CD14-positive monocyte (primary cell): Measurements from ENCODE around the gene TMEM171. TPM values are rescaled to one million over a fixed set of nuclear protein-coding genes. Genes with fewer than 3 reads are reported as not detected.

Source experiments
- DNase-seq, 3 donors: peaks; one replicate each; pipeline ENCODE4 v3.0.0-alpha.2; 2011 to 2022
- H2AFZ ChIP-seq: 2 replicates; pipeline ENCODE4 v1.6.0; 2012; ENCODE audit warnings: mild to moderate bottlenecking, low read depth, low read length, inconsistent platforms; ENCODE audit not compliant: insufficient read depth, poor library complexity, severe bottlenecking
- H3K27ac ChIP-seq, 2 donors: 1 replicate in 1 of 2; 2 replicates in 1 of 2; pipeline ENCODE4 v1.5.1; 2012 to 2013; ENCODE audit warnings: low read length in 2 of 2, control low read depth in 1 of 2, inconsistent platforms in 1 of 2, low read depth in 1 of 2, mild to moderate bottlenecking in 1 of 2
- H3K27me3 ChIP-seq, 2 donors: one replicate each; pipeline versions ENCODE4 v1.6.0 to v1.6.1; 2011 to 2013; ENCODE audit warnings: low read length in 2 of 2; ENCODE audit not compliant: control insufficient read depth in 2 of 2, insufficient read depth in 2 of 2
- H3K36me3 ChIP-seq, 2 donors: replicated peaks in 1 of 2; 1 replicate in 1 of 2; 2 replicates in 1 of 2; pipeline versions ENCODE4 v1.5.1 to v1.6.1; 2012 to 2013; ENCODE audit warnings: low read length in 2 of 2, control low read depth in 1 of 2, inconsistent platforms in 1 of 2, mild to moderate bottlenecking in 1 of 2; ENCODE audit not compliant: insufficient read depth in 2 of 2, control insufficient read depth in 1 of 2
- H3K4me1 ChIP-seq, 2 donors: 1 replicate in 1 of 2; 2 replicates in 1 of 2; pipeline versions ENCODE4 v1.5.1 to v1.6.1; 2012 to 2013; ENCODE audit warnings: low read length in 2 of 2, control low read depth in 1 of 2, inconsistent platforms in 1 of 2, mild to moderate bottlenecking in 1 of 2, moderate library complexity in 1 of 2; ENCODE audit not compliant: insufficient read depth in 2 of 2, control insufficient read depth in 1 of 2
- H3K4me2 ChIP-seq: replicated peaks from 2 replicates; pipeline ENCODE3; 2012; ENCODE audit warnings: low read length, moderate library complexity, mild to moderate bottlenecking; ENCODE audit not compliant: poor library complexity, severe bottlenecking; ENCODE audit errors: extremely low read depth
- H3K4me3 ChIP-seq, 3 experiments: fragments of 200-600 bp in 1 of 3; sonication (generic) in 1 of 3; replicated peaks in 1 of 3; 1 replicate in 2 of 3; 2 replicates in 1 of 3; pipeline ENCODE4 v1.5.1; 2011 to 2013; ENCODE audit warnings: low read length in 3 of 3, mild to moderate bottlenecking in 3 of 3, control low read depth in 2 of 3, low read depth in 2 of 3, inconsistent platforms in 1 of 3, moderate library complexity in 1 of 3
- H3K79me2 ChIP-seq: 2 replicates; pipeline ENCODE4 v1.6.0; 2012; ENCODE audit warnings: mild to moderate bottlenecking, control low read depth, inconsistent platforms, low read length, moderate library complexity; ENCODE audit not compliant: insufficient read depth
- H3K9ac ChIP-seq: 2 replicates; pipeline ENCODE4 v1.6.0; 2017; ENCODE audit warnings: low read length, mild to moderate bottlenecking; ENCODE audit not compliant: insufficient read depth, poor library complexity, severe bottlenecking
- H3K9me3 ChIP-seq, 2 donors: replicated peaks in 1 of 2; 1 replicate in 1 of 2; 2 replicates in 1 of 2; pipeline versions ENCODE4 v1.5.1 to v1.6.1; 2012 to 2013; ENCODE audit warnings: low read length in 2 of 2, control low read depth in 1 of 2; ENCODE audit not compliant: control insufficient read depth in 1 of 2, insufficient read depth in 1 of 2
- H4K20me1 ChIP-seq: 2 replicates; pipeline ENCODE4 v1.6.0; 2012; ENCODE audit warnings: mild to moderate bottlenecking, low read length, control low read depth, moderate library complexity; ENCODE audit not compliant: insufficient read depth
- H3K27ac Mint-ChIP-seq, 7 donors: one replicate each; pipeline ENCODE4 v1.8.0; 2020; ENCODE audit warnings: mild to moderate bottlenecking in 7 of 7, mixed read lengths in 7 of 7, moderate library complexity in 6 of 7, inconsistent platforms in 2 of 7
- H3K27me3 Mint-ChIP-seq, 3 donors: one replicate each; pipeline ENCODE4 v1.8.0; 2021 to 2022; ENCODE audit warnings: low read depth in 3 of 3, mild to moderate bottlenecking in 3 of 3, mixed read lengths in 3 of 3, moderate library complexity in 3 of 3, inconsistent platforms in 1 of 3
- H3K36me3 Mint-ChIP-seq, 2 donors: one replicate each; pipeline ENCODE4 v1.8.0; 2020; ENCODE audit warnings: mixed read lengths in 2 of 2, inconsistent platforms in 1 of 2, mild to moderate bottlenecking in 1 of 2
- H3K4me1 Mint-ChIP-seq: one replicate; pipeline ENCODE4 v1.8.0; 2020; ENCODE audit warnings: mild to moderate bottlenecking, mixed read lengths
- H3K4me3 Mint-ChIP-seq, 2 donors: one replicate each; pipeline ENCODE4 v1.8.0; 2020; ENCODE audit warnings: mild to moderate bottlenecking in 2 of 2, mixed read lengths in 2 of 2, moderate library complexity in 1 of 2
- H3K9me3 Mint-ChIP-seq, 7 donors: one replicate each; pipeline ENCODE4 v1.8.0; 2020 to 2022; ENCODE audit warnings: mixed read lengths in 7 of 7, mild to moderate bottlenecking in 6 of 7, moderate library complexity in 6 of 7, inconsistent platforms in 2 of 7
- CTCF ChIP-seq: fragments of 200-600 bp; IDR thresholded peaks from one replicate; pipeline ENCODE4 v1.8.0; 2022; ENCODE audit warnings: antibody characterized with exemption, mild to moderate bottlenecking
- intact Hi-C, 2 donors: fragments of 100-400 bp; cut with micrococcal nuclease; formaldehyde crosslinking; loops; one replicate each; pipeline versions ENCODE4 v1.15.0 to v1.15.1; 2023
- polyA plus RNA-seq, 3 donors: library from polyadenylated mRNA; depleted of rRNA in 1 of 3; unstranded in 2 of 3; stranded (reverse) in 1 of 3; fragments of 300-500 nt in 2 of 3; fragments of >200 nt in 1 of 3; fragmentation: Illumina TruSeq in 2 of 3; gene quantifications; 1 replicate in 2 of 3; 2 replicates in 1 of 3; pipeline ENCODE4 v1.2.3, GENCODE V29; 2012 to 2021

TMEM171 gene
- polyA plus RNA-seq, 3 donors = not detected

DNA sequence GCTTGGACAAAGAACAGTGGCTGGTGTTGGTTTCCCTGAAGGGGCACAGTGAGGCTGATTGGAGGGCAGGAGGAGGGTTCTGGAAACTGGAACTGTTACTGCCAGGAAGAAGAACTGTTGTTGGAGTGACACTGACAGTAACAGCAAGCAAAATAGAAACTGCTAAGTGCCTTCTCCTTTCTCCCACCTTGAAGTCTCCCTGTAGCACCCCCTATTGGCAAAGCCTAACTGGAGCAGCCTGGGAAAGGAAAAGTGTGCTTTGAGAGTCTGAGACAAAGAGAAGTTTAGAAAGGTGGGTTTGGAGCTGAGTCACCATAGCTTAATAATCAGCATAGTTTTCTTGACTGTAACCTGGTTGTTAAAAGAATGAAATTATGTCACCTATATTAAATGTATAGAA, 50.1 kb downstream of the TMEM171 start:
- Mint-ChIP-seq H3K4me1 (peaks cover 2% of the 10 kb centered on the region), H3K4me3 (peak overlapping the region in 1 of 2 donors; percentile 64), H3K9me3 (peaks cover 0 to 15% (median 7%) of the 10 kb centered on the region in 7 donors), H3K27ac (no peak overlapping the region), H3K36me3 (no peaks in the 10 kb centered on the region), H3K27me3 (peaks cover 68 to 91% (median 68%) of the 10 kb centered on the region in 3 donors)
- no peaks in the 10 kb centered on the region for H4K20me1 ChIP-seq
- H3K4me2 ChIP-seq = no peak overlapping the region
- H3K27ac ChIP-seq = no peak overlapping the region
- intact Hi-C loops = no loop called here
- H3K4me1 ChIP-seq = no peaks in the 10 kb centered on the region
- H3K9ac ChIP-seq = no peak overlapping the region
- no peak overlapping the region for H2AFZ ChIP-seq
- no peaks in the 10 kb centered on the region for H3K79me2 ChIP-seq
- no peaks in the 10 kb centered on the region for H3K36me3 ChIP-seq
- H3K4me3 ChIP-seq = no peak overlapping the region
- peak in 2 of 3 donors; percentile 0 to 1 for DNase-seq
- H3K27me3 ChIP-seq = peaks cover 92 to 97% of the 10 kb centered on the region in 2 donors
- H3K9me3 ChIP-seq = peaks cover 5 to 20% of the 10 kb centered on the region in 2 donors
- TF ChIP-seq CTCF = peak; percentile 55

DNA sequence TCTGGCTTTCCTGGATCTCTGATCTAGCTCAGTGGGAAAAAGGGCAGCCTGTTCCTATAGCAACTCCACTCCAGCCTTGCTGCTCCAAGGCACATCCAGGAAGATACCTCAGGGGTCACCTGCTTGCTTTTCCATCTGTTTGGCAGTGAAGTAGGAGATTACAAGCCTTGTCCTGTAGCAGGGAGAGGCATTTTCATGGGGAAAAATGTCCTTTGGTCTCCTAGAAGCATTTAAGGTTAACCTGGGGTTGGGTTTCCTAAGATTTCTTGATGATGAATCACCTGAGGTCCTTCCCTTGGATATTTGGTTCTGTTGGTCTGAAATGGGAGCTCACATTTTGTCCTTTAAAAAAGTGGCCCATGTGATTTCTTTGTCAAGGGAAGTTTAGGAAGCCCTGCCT, 51.1 kb downstream of the TMEM171 start:
- Histone ChIP-seq H3K4me1 (no peaks in the 10 kb centered on the region), H3K27ac (no peak overlapping the region), H3K4me2 (no peak overlapping the region), H3K27me3 (peaks cover 92 to 97% of the 10 kb centered on the region in 2 donors), H3K4me3 (no peak overlapping the region), H3K36me3 (no peaks in the 10 kb centered on the region), H3K9ac (no peak overlapping the region), H4K20me1 (no peaks in the 10 kb centered on the region), H2AFZ (no peak overlapping the region), H3K79me2 (no peaks in the 10 kb centered on the region), H3K9me3 (peaks cover 5 to 17% of the 10 kb centered on the region in 2 donors)
- Mint-ChIP-seq H3K27ac (no peak overlapping the region), H3K9me3 (peaks cover 0 to 15% (median 7%) of the 10 kb centered on the region in 7 donors), H3K36me3 (no peaks in the 10 kb centered on the region), H3K27me3 (peaks cover 67 to 90% (median 68%) of the 10 kb centered on the region in 3 donors), H3K4me1 (peaks cover 2% of the 10 kb centered on the region), H3K4me3 (peak overlapping the region in 1 of 2 donors; percentile 47)
- intact Hi-C loops = no loop called here
- TF ChIP-seq CTCF = no peak
- no peak for DNase-seq
